ENCODE measurements around the gene ZNF90. TPM values are rescaled to one million over a fixed set of nuclear protein-coding genes. Genes with fewer than 3 reads are reported as not detected.
"Not testable (repeated sequence)": the region's sequence is repeated elsewhere in the genome, so short reads cannot be mapped to it uniquely, and the experiment has no call there.

Gene ZNF90
- total RNA-seq, 1 donor from 2014 or later: 53.8 TPM

GRCh38 chr19:20044663-20045062 lies 33.1 kb upstream of the ZNF90 start:
- H3K27ac Mint-ChIP-seq: no peak overlapping the region
- no peak overlapping the region for H3K4me3 Mint-ChIP-seq (ENCODE audit: low read depth)
- DNase-seq (ENCODE audit: low spot score, unreplicated experiment): no peak
- no peaks in the 10 kb centered on the region for H3K9me3 Mint-ChIP-seq (ENCODE audit: low read depth)
- H3K36me3 Mint-ChIP-seq (ENCODE audit: insufficient read depth): no peaks in the 10 kb centered on the region
- TF ChIP-seq CTCF (IDR thresholded peaks at IDR 0.05; ENCODE audit: unreplicated experiment): no peak
- no peaks in the 10 kb centered on the region for H3K4me1 Mint-ChIP-seq (ENCODE audit: low read depth)
- H3K27me3 Mint-ChIP-seq: no peaks in the 10 kb centered on the region

- H3K27ac Mint-ChIP-seq; DNase-seq (ENCODE audit: low spot score, unreplicated experiment); H3K27me3 Mint-ChIP-seq; H3K9me3 Mint-ChIP-seq (ENCODE audit: low read depth); H3K4me3 Mint-ChIP-seq (ENCODE audit: low read depth); H3K36me3 Mint-ChIP-seq (ENCODE audit: insufficient read depth); H3K4me1 Mint-ChIP-seq (ENCODE audit: low read depth): not testable (repeated sequence)
Observed at GRCh38 chr19:20045742-20046141, 32.1 kb upstream of the ZNF90 start.

- H3K4me1 Mint-ChIP-seq (ENCODE audit: low read depth): peaks cover 2% of the 10 kb centered on the region
- H3K27ac Mint-ChIP-seq: peak overlapping the region; percentile 99
- TF ChIP-seq CTCF (IDR thresholded peaks at IDR 0.05; ENCODE audit: unreplicated experiment): peak; percentile 22
- no peaks in the 10 kb centered on the region for H3K36me3 Mint-ChIP-seq (ENCODE audit: insufficient read depth)
- no peaks in the 10 kb centered on the region for H3K27me3 Mint-ChIP-seq
- H3K4me3 Mint-ChIP-seq (ENCODE audit: low read depth): peak overlapping the region; percentile 91
- no peaks in the 10 kb centered on the region for H3K9me3 Mint-ChIP-seq (ENCODE audit: low read depth)
- DNase-seq (ENCODE audit: low spot score, unreplicated experiment): peak; percentile 92
Observed at GRCh38 chr19:20051841-20052768, 25.7 kb upstream of the ZNF90 start.

GRCh38 chr19:20058738-20059137 lies 19.1 kb upstream of the ZNF90 start:
- H3K4me3 Mint-ChIP-seq (ENCODE audit: low read depth); H3K36me3 Mint-ChIP-seq (ENCODE audit: insufficient read depth); H3K4me1 Mint-ChIP-seq (ENCODE audit: low read depth); H3K9me3 Mint-ChIP-seq (ENCODE audit: low read depth); DNase-seq (ENCODE audit: low spot score, unreplicated experiment); H3K27ac Mint-ChIP-seq; H3K27me3 Mint-ChIP-seq: not testable (repeated sequence)

- Mint-ChIP-seq H3K27ac (no peak overlapping the region), H3K27me3 (no peaks in the 10 kb centered on the region)
- no peak for DNase-seq (ENCODE audit: low spot score, unreplicated experiment)
Observed at GRCh38 chr19:20060282-20060681, 17.5 kb upstream of the ZNF90 start.

GRCh38 chr19:20066861-20067260 lies 10.9 kb upstream of the ZNF90 start:
- peaks cover 19% of the 10 kb centered on the region for H3K9me3 Mint-ChIP-seq (ENCODE audit: low read depth)
- no peak for TF ChIP-seq CTCF (IDR thresholded peaks at IDR 0.05; ENCODE audit: unreplicated experiment)
- H3K4me1 Mint-ChIP-seq (ENCODE audit: low read depth): peaks cover 26% of the 10 kb centered on the region
- H3K36me3 Mint-ChIP-seq (ENCODE audit: insufficient read depth): peaks cover 17% of the 10 kb centered on the region
- H3K27me3 Mint-ChIP-seq: no peaks in the 10 kb centered on the region
- H3K4me3 Mint-ChIP-seq (ENCODE audit: low read depth): no peak overlapping the region
- DNase-seq (ENCODE audit: low spot score, unreplicated experiment): no peak
- H3K27ac Mint-ChIP-seq: peak overlapping the region; percentile 85

More at GRCh38 chr19:20060282-20060681, 17.5 kb upstream of the ZNF90 start:
- Mint-ChIP-seq H3K36me3 (ENCODE audit: insufficient read depth) (peaks cover 3% of the 10 kb centered on the region), H3K4me1 (ENCODE audit: low read depth) (no peaks in the 10 kb centered on the region), H3K4me3 (ENCODE audit: low read depth) (no peak overlapping the region), H3K9me3 (ENCODE audit: low read depth) (no peaks in the 10 kb centered on the region)
- TF ChIP-seq CTCF (IDR thresholded peaks at IDR 0.05; ENCODE audit: unreplicated experiment): no peak
